22Rv1 (cell line): ENCODE data around the gene SRRM3.
"Not testable (repeated sequence)": the region's sequence is repeated elsewhere in the genome, so short reads cannot be mapped to it uniquely, and the experiment has no call there.

Experiments used
- ZFX ChIP-seq: fragments of 450-650 bp; IDR thresholded peaks from 2 replicates; pipeline ENCODE4 v1.6.1; 2017; ENCODE audit warnings: antibody characterized with exemption, borderline replicate concordance
- TF ChIP-seq, protein P1 (sequence below): fragments of 450-650 bp; IDR thresholded peaks from 2 replicates; pipeline ENCODE4 v1.5.1; 2017; ENCODE audit warnings: mild to moderate bottlenecking

DNA sequence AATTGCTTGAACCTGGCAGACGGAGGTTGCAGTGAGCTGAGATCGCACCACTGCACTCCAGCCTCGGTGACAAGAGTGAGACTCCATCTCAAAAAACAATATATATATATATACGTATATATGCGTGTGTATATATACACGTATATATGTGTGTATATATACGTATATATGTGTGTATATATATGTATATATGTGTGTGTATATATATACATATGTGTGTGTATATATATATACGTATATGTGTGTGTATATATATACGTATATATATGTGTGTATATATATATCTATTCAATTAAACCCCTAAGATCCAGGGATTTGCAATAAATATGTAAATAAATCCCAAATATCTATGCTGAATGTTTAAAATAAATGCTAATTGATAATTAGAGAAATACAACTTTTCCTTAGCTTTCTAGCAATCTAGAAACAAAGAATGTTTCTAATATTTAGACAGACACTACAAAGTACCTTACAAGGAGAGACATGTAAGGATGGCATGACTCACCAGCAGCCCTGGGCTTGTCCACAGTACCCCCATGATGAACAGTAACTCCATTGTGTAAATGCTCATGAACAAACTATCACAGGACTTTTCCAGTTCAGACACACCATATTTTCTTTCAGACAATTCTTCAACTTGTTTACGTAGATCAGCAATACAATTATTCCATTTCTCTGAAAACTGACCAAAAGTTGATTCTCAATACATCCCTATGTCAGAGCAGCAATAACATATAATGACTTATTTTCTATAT, 39.1 kb upstream of the SRRM3 start:
- TF ChIP-seq, protein P1, sequence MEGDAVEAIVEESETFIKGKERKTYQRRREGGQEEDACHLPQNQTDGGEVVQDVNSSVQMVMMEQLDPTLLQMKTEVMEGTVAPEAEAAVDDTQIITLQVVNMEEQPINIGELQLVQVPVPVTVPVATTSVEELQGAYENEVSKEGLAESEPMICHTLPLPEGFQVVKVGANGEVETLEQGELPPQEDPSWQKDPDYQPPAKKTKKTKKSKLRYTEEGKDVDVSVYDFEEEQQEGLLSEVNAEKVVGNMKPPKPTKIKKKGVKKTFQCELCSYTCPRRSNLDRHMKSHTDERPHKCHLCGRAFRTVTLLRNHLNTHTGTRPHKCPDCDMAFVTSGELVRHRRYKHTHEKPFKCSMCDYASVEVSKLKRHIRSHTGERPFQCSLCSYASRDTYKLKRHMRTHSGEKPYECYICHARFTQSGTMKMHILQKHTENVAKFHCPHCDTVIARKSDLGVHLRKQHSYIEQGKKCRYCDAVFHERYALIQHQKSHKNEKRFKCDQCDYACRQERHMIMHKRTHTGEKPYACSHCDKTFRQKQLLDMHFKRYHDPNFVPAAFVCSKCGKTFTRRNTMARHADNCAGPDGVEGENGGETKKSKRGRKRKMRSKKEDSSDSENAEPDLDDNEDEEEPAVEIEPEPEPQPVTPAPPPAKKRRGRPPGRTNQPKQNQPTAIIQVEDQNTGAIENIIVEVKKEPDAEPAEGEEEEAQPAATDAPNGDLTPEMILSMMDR = not testable (repeated sequence)
- TF ChIP-seq ZFX = not testable (repeated sequence)
